Nephron progenitor cell (in vitro differentiated cells): ENCODE results near the gene VSX2.
A peak's percentile ranks its signal among the peaks of the same experiment; 100 is the strongest.

Experiments
- DNase-seq: peaks from one replicate; pipeline ENCODE4 v3.0.0; 2021
- H3K27ac Mint-ChIP-seq: 2 replicates; pipeline ENCODE4 v1.8.0; 2021; ENCODE audit warnings: mild to moderate bottlenecking, moderate library complexity, mixed read lengths
- H3K27me3 Mint-ChIP-seq: 2 replicates; pipeline ENCODE4 v1.8.0; 2021; ENCODE audit warnings: mild to moderate bottlenecking, low read depth, mixed read lengths; ENCODE audit not compliant: poor library complexity
- H3K36me3 Mint-ChIP-seq: 2 replicates; pipeline ENCODE4 v1.8.0; 2021; ENCODE audit warnings: low read depth, mixed read lengths
- H3K4me1 Mint-ChIP-seq: 2 replicates; pipeline ENCODE4 v1.8.0; 2021; ENCODE audit warnings: mixed read lengths
- H3K4me3 Mint-ChIP-seq: 2 replicates; pipeline ENCODE4 v1.8.0; 2021; ENCODE audit warnings: mild to moderate bottlenecking, moderate library complexity, mixed read lengths
- H3K9me3 Mint-ChIP-seq: 2 replicates; pipeline ENCODE4 v1.8.0; 2021; ENCODE audit warnings: mild to moderate bottlenecking, moderate library complexity, mixed read lengths
- TF ChIP-seq, protein P1 (sequence below): fragments of 200-600 bp; sonication (generic); IDR thresholded peaks from 2 replicates; pipeline ENCODE4 v1.5.0; 2021; ENCODE audit warnings: antibody characterized with exemption

Gene VSX2

DNA sequence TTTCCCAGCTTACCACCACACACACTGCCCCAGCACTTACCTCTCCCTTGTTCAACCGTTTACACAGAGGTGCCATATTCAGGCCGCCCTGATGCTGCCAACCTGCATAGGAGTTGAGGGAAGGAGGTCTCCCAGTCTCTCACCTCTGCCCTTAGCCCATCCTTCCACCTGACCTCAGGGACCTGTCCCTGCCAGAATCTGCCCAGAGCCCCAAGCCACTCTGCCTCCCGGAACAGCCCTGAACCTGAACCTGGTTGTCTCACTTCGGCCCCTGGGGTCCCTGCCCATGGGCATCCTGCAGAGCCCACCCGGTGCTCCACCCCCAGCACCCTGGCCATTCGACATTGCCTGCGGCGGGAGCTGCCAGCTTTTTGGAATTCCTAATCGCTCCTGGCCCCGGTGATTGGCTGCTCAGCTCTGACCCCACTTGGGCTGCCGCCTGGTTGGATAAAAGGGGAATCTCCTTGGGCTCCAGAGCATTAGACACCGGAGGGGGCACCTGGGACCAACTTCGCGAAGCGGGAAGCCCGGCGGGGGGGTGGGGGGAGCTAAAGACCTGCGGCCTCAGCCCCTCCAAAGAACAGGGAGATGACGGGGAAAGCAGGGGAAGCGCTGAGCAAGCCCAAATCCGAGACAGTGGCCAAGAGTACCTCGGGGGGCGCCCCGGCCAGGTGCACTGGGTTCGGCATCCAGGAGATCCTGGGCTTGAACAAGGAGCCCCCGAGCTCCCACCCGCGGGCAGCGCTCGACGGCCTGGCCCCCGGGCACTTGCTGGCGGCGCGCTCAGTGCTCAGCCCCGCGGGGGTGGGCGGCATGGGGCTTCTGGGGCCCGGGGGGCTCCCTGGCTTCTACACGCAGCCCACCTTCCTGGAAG lies at the start of gene VSX2:
TSS of gene VSX2 (plus strand) at position 476 of the 874 bp plus-strand sequence. CDS start at position 589, 113 bp downstream.
- no peaks in the 10 kb centered on the region for H3K9me3 Mint-ChIP-seq
- H3K4me3 Mint-ChIP-seq = peak within 1 kb of the TSS; percentile 54
- peaks cover 25% of the 10 kb centered on the region for H3K4me1 Mint-ChIP-seq
- no peak for DNase-seq
- TF ChIP-seq, protein P1, sequence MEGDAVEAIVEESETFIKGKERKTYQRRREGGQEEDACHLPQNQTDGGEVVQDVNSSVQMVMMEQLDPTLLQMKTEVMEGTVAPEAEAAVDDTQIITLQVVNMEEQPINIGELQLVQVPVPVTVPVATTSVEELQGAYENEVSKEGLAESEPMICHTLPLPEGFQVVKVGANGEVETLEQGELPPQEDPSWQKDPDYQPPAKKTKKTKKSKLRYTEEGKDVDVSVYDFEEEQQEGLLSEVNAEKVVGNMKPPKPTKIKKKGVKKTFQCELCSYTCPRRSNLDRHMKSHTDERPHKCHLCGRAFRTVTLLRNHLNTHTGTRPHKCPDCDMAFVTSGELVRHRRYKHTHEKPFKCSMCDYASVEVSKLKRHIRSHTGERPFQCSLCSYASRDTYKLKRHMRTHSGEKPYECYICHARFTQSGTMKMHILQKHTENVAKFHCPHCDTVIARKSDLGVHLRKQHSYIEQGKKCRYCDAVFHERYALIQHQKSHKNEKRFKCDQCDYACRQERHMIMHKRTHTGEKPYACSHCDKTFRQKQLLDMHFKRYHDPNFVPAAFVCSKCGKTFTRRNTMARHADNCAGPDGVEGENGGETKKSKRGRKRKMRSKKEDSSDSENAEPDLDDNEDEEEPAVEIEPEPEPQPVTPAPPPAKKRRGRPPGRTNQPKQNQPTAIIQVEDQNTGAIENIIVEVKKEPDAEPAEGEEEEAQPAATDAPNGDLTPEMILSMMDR = no peak
- H3K36me3 Mint-ChIP-seq = no peaks in the 10 kb centered on the region
- H3K27me3 Mint-ChIP-seq = peaks cover 100% of the 10 kb centered on the region
- H3K27ac Mint-ChIP-seq = no peak within 1 kb of the TSS

- Mint-ChIP-seq H3K4me3 (no peak overlapping the region), H3K9me3 (no peaks in the 10 kb centered on the region), H3K4me1 (peaks cover 25% of the 10 kb centered on the region), H3K27me3 (peaks cover 3% of the 10 kb centered on the region), H3K27ac (peak overlapping the region; percentile 60), H3K36me3 (peaks cover 7% of the 10 kb centered on the region)
- TF ChIP-seq, protein P1 = no peak
- DNase-seq = no peak
Observed at GRCh38 chr14:74190927-74191575, 48.2 kb upstream of the VSX2 start.

DNA sequence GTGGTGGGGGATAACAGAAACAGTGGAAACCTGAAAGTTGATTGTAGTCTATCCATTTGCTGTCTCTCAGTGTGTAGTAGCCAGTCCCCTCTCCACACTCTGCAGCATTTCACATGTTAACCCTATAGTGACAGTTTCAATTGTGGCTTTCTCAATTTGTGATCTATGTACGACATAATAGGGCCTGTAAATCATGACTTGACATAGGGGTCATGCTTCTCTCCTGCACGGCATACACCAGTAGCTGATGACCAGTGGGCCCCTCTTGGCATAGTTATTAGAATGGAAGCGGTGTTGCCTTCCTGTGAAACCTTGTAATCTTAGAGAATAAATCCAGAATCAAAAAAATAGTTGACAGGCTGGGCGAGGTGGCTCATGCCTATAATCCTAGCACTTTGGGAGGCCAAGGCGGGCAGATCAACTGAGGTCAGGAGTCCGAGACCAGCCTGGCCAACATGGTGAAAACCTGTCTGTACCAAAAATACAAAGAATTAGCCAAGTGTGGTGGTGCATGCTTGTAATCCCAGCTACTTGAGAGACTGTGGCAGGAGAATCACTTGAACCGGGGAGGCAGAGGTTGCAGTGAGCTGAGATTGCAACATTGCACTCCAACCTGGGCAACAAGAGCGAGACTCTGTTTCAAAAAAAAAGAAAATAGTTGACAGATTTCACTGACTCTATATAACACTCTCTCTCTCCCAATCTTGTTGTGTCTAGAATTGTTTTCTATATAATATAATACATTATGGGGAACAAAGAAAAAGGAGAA lies 44.6 kb upstream of the VSX2 start:
- no peak overlapping the region for H3K4me3 Mint-ChIP-seq
- peaks cover 20% of the 10 kb centered on the region for H3K36me3 Mint-ChIP-seq
- peaks cover 3% of the 10 kb centered on the region for H3K27me3 Mint-ChIP-seq

GRCh38 chr14:74195623-74196022 lies 43.6 kb upstream of the VSX2 start:
- H3K4me3 Mint-ChIP-seq = no peak overlapping the region
- peaks cover 3% of the 10 kb centered on the region for H3K27me3 Mint-ChIP-seq
- peaks cover 25% of the 10 kb centered on the region for H3K36me3 Mint-ChIP-seq
- DNase-seq = no peak
- peaks cover 28% of the 10 kb centered on the region for H3K4me1 Mint-ChIP-seq
- TF ChIP-seq, protein P1 = no peak
- H3K9me3 Mint-ChIP-seq = no peaks in the 10 kb centered on the region
- no peak overlapping the region for H3K27ac Mint-ChIP-seq

More for the DNA sequence above, 44.6 kb upstream of the VSX2 start:
- no peaks in the 10 kb centered on the region for H3K9me3 Mint-ChIP-seq
- TF ChIP-seq, protein P1 = no peak
- DNase-seq = no peak
- H3K27ac Mint-ChIP-seq = no peak overlapping the region
- H3K4me1 Mint-ChIP-seq = peaks cover 28% of the 10 kb centered on the region

- peaks cover 25% of the 10 kb centered on the region for H3K36me3 Mint-ChIP-seq
- TF ChIP-seq, protein P1 = no peak
- H3K9me3 Mint-ChIP-seq = no peaks in the 10 kb centered on the region
- H3K27me3 Mint-ChIP-seq = no peaks in the 10 kb centered on the region
- H3K27ac Mint-ChIP-seq = no peak overlapping the region
- DNase-seq = no peak
- peaks cover 37% of the 10 kb centered on the region for H3K4me1 Mint-ChIP-seq
- H3K4me3 Mint-ChIP-seq = no peak overlapping the region
Observed at GRCh38 chr14:74198441-74199234, 40.6 kb upstream of the VSX2 start.
